Activated CD4-positive, CD25-positive, alpha-beta regulatory T cell (primary cell): ENCODE results near the gene CRACR2A.

ENCODE experiments used
- DNase-seq, 4 experiments: peaks; one replicate each; lab custom pipeline; 2025; lab: John Stamatoyannopoulos, UW

Gene CRACR2A

DNA sequence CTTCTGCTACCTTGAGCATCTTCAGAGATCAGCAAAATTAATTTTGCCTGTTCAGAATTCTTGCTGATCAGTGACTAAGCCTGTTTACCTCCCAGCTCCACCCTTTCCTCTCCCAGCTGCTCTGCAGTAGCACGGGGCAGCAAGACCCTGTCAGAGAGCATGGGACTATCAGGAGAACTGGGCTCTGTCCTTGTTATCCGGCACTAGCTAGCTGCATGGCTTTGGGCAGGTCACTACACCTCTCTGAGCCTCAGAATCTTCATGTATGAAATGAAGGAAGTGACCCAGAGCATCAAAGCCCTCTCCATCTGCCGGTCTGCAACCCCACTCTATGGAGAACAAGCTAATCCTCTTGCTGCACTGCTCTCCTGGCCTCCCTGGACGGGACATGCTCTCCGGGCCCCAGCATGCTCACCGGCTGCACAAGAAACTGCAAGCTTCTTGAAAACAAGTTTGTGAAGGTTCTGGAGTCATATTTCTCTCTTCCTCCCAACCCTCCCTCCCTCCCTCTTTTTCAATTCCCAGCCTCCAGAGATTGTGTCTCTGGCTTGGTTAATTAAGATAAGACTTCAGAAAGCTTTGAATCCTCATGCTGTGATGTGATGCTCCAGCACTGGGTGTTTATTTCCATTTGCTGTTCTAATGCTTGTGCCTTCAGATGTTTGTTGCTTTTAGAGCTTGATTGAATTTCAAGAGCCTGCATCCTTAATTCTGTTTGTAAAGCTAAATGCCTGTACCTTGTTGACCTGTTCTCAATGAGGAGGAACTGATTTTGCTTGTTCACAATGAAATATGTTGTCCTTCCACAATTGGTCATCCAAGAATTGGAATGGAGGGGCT is 101.1 kb downstream of the CRACR2A start:
- no peak for DNase-seq

DNA sequence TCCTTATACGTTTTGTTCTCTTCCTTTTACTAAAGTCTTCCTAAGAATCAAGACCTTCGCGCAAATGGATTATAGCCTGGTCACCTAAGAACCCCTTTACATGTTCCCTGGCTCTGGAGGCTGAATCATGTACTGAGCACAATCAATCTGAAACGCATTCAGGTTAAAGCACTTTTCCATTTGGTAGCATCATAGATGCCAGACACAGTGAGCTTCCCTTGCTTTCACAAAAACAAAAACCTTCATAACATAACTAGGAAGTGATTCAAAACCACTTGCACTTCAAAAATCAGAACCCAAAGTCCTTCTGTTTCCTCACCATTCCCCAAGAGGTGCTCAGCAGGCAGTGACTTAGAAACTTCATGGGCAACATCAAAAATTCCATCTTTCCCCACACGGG is 105.4 kb downstream of the CRACR2A start:
- no peak for DNase-seq

DNA sequence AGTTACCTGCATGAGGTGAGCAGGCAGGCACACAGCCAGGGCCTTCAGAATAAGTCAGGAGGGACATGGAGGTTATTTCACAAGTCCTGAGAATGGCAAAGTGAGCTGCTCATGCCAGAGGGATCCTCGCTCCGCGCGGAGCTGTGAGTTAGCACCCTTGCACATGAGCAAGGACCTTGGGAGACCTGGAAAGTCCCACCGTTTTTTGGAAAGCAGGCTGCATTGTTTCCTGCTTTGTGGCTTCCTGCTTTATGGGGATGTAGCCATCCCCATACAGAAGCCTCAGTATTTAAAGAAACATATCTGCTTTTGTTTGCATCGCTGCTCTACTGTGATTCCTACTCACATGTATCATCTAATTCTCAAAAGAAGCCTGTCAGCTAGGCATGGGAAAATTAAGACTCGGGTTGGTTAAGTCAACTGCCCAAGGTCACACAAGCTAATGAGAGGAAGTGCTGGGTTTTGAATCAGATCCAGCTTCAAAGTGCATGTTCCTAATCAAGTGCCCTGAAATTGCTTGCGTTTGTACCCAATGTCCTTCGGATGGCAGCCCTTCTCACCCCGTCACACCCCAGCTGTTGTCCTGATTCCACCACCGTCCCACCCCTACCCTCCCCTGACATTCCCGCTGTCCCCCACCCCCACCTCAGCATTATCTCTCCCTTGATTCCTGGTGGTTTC is 106.2 kb downstream of the CRACR2A start:
- no peak for DNase-seq

- no peak for DNase-seq
Measured at GRCh38 chr12:3645091-3645490, 107.8 kb downstream of the CRACR2A start.

DNA sequence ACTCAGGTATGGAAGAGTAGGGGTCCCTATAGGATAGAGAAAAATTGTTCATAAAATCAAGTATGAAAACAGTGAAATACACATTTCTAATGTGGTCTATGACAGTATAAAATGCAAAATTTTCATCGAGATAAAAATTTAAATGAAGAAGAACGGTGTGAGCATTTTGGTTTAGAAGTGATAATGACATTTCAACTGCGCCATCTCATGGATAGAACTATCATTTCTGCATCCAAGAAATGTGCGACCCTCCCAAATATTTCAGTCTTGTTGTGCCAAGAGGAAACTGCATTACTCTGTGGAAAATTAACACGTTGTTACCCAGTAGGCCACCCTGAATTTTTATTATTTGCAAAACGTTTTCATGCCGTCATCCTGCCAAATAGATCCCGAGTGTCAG is 108.8 kb downstream of the CRACR2A start:
- DNase-seq, result no peak

- no peak for DNase-seq
Measured at GRCh38 chr12:3641428-3642018, 111.4 kb downstream of the CRACR2A start.

GRCh38 chr12:3636328-3636727 is 116.6 kb downstream of the CRACR2A start:
- DNase-seq, result no peak

DNA sequence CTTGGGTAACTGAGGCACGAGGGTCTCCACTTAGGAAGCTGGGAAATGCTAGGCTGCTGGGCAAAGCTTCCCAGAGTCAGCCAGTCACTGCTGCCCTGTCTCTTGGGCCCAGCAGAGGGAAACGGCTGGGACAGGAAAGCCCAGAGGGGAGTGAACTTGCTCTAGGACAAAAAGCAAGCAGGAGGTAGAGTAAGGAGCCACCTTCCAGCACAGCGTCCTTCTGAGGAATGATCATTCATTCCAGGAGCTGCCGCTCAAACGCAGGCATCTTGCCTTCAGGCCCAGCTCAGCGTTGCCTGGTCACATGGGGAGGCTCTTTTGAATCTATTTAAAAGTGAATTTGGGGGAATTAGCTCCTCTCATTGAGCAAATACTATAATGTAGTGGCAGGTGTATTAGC is 118.6 kb downstream of the CRACR2A start:
- DNase-seq, result no peak

- DNase-seq, result no peak
Measured at GRCh38 chr12:3633396-3633795, 119.5 kb downstream of the CRACR2A start.

- no peak for DNase-seq
Measured at GRCh38 chr12:3632754-3633153, 120.2 kb downstream of the CRACR2A start.

GRCh38 chr12:3632256-3632655 is 120.7 kb downstream of the CRACR2A start:
- no peak for DNase-seq

DNA sequence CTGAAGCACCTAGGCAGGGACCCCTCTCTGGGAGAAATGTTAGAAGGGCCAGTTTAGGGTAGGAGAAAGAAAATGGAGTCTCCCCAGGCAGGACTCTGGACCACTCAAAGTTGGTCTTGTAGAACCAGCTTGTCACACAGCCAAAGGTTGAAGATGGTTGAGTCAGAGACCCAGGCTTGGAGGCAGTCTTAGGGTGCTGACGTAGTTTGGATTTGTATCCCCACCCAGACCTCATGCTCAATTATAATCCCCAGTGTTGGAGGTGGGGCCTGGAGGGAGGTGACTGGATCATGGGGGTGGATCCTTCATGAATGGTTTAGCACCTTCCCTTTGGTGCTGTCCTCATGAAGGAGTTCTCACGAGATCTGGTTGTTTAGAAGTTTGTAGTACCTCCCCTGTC is 121.2 kb downstream of the CRACR2A start:
- no peak for DNase-seq

- no peak for DNase-seq
Measured at GRCh38 chr12:3631272-3631637, 121.7 kb downstream of the CRACR2A start.

DNA sequence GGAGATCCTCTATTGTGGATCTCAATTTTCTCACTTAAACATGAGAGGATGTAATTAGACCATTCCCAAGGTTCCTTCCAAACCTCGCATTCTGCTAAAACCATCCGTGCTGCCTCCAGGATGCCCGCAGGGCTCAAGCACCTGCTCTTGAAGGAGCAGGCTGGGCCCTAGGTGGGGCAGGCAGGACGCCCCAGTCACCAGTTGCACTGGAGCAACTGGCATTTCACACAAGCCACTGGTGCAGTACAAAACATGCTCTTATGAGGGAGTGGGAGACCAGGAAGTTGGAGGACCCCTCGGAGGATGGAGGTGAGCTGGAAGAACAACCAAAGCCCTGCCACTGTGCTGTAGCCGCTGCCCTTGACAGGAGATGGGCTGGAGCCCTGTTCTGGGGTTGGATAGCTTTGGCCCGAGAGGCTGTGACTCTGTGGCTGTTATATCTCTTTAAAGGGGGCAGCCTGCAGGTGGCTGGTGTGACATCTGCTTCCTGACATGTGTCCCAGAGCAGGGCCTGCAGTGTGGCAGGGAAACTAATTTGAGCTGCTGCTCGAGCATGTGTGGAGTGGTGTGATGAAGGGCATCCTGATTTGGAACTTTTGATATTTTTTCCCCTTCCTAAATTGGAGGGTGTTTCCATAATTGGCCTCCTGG is 122.2 kb downstream of the CRACR2A start:
- DNase-seq, result no peak

DNA sequence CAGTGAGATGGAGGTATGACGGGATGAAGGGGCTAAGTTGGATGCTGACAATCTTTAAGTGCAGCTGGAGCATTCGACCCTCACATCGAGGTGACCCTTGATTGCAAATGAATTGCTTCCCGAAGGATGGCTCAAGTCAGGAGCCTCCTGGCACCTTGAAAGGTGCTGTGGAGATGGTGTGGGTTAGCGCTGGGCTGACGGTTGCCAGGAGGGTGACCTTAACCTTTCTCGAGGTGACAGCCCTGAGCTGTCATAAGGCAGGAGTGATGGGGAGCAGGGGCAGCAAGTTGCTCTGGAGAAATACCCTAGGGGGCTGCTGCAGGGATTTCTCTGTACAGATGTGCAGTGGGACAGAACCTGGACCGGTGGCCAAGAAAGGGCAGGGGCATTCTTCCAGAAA is 122.8 kb downstream of the CRACR2A start:
- no peak for DNase-seq

GRCh38 chr12:3629057-3629830 is 123.7 kb downstream of the CRACR2A start:
- DNase-seq, result no peak

GRCh38 chr12:3628629-3629028 is 124.3 kb downstream of the CRACR2A start:
- DNase-seq, result no peak

- DNase-seq, result no peak
Measured at GRCh38 chr12:3627336-3627735, 125.6 kb downstream of the CRACR2A start.

DNA sequence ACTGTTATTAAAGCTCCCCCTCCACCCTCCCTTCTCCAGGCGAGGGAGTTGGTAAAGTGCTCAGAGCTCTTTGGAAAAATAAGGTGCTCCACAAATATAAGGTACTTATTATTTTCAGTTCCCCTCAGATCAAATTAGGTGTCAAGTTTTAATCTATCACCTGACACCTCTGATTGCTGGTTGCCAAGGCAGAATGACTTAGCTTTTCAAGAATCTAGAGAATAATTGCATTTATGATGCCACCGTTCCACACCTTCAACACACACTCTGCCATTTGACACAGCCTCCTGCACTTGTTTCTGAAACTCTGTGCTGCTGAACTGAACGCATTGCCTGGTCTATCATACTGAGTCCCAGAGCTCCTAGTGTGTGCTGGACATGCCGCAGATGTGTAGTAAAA is 128.6 kb downstream of the CRACR2A start:
- no peak for DNase-seq

DNA sequence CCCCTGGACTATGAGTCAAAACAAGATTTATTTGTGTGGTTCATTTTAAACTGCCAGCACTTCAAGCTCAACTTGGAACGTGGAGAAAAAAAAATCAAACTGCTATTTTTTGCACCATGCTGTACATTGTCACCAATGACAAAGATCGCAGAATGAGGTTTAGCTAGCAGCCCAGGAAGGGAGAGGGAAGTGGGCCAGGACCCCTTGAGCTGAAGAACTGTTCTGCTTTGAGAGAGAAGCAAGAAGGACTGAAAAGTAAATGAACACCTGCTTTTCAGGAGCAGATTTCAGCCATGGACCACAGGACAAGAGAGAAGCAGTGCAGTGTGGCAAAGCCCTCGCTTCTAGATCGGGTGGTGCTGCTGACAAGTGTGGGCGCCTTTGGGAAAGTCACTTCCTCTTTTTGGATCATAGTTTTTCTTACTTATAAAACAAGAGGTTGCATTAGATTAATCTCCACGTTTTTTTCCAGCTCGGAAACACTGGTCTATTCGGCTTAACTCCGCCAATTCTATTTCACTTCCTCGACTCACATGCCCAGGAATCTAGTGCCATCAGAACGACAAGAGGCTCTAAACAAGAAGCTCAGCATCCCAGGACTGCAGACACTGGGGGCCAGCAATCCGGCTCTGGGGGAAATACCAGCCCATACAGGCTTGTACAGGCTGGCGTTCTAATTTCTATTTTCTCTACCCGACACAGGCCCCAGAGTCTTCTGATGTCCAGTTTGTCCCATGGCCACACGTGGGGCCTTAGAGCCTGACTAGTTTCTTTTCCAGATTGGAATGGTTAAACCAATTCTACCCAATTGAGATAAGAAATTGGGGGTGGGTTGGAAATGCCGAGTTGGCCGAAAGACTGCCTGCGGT is 129.9 kb downstream of the CRACR2A start:
- DNase-seq, result no peak
